Endodermal cell (in vitro differentiated cells): Measurements from ENCODE around the gene MYO5B. TPM values are rescaled to one million over a fixed set of nuclear protein-coding genes. Genes with fewer than 3 reads are reported as not detected.

ENCODE experiments used
- DNase-seq: peaks from one replicate; pipeline ENCODE4 v3.0.0-alpha.2; 2017
- H3K27ac ChIP-seq: 2 replicates; pipeline ENCODE4 v1.5.1; 2013; ENCODE audit warnings: mild to moderate bottlenecking, low read depth, low read length, moderate library complexity
- H3K27me3 ChIP-seq: 2 replicates; pipeline ENCODE4 v1.6.1; 2013; ENCODE audit warnings: mild to moderate bottlenecking, low read length, moderate library complexity; ENCODE audit not compliant: insufficient read depth, control insufficient read depth, poor library complexity, severe bottlenecking
- H3K36me3 ChIP-seq: 2 replicates; pipeline ENCODE4 v1.7.0; 2013; ENCODE audit warnings: mild to moderate bottlenecking, low read length, moderate library complexity; ENCODE audit not compliant: control insufficient read depth, insufficient read depth
- H3K4me1 ChIP-seq: one replicate; pipeline ENCODE4 v1.7.0; 2013; ENCODE audit warnings: low read length; ENCODE audit not compliant: control insufficient read depth, insufficient read depth
- H3K4me3 ChIP-seq: 2 replicates; pipeline ENCODE4 v1.5.1; 2013; ENCODE audit warnings: mild to moderate bottlenecking, low read length, moderate library complexity
- H3K9ac ChIP-seq: 2 replicates; pipeline ENCODE4 v1.6.1; 2013; ENCODE audit warnings: mild to moderate bottlenecking, low read length, moderate library complexity; ENCODE audit not compliant: poor library complexity, severe bottlenecking; ENCODE audit errors: extremely low read depth
- H3K9me3 ChIP-seq: 2 replicates; pipeline ENCODE4 v1.6.1; 2013; ENCODE audit warnings: mild to moderate bottlenecking, low read length, moderate library complexity; ENCODE audit not compliant: control insufficient read depth
- H3K27ac Mint-ChIP-seq: 2 replicates; pipeline ENCODE4 v1.8.0; 2020; ENCODE audit warnings: mixed read lengths
- H3K27me3 Mint-ChIP-seq: 2 replicates; pipeline ENCODE4 v1.8.0; 2021; ENCODE audit warnings: mild to moderate bottlenecking, mixed read lengths; ENCODE audit not compliant: insufficient read depth
- H3K36me3 Mint-ChIP-seq: 2 replicates; pipeline ENCODE4 v1.8.0; 2020; ENCODE audit warnings: low read depth, mixed read lengths
- H3K4me1 Mint-ChIP-seq: 2 replicates; pipeline ENCODE4 v1.8.0; 2020; ENCODE audit warnings: mixed read lengths
- H3K4me3 Mint-ChIP-seq: 2 replicates; pipeline ENCODE4 v1.8.0; 2020; ENCODE audit warnings: mild to moderate bottlenecking, moderate library complexity, mixed read lengths
- H3K9me3 Mint-ChIP-seq: 2 replicates; pipeline ENCODE4 v1.8.0; 2020; ENCODE audit warnings: mild to moderate bottlenecking, mixed read lengths
- CTCF ChIP-seq: fragments of 200-600 bp; sonication (generic); conservative IDR thresholded peaks from 2 replicates; pipeline ENCODE4 v1.5.0; 2021; ENCODE audit warnings: antibody characterized with exemption, mild to moderate bottlenecking
- WGBS, 2 experiments: methylation state at CpG; one replicate each; pipeline versions ENCODE4 v1.1.5 to v1.1.7; 2013; ENCODE audit warnings: missing lambda C conversion rate in 2 of 2, mixed read lengths in 1 of 2; ENCODE audit not compliant: insufficient coverage in 1 of 2, insufficient read length in 1 of 2; 5-methylcytosine and 5-hydroxymethylcytosine counted together
- total RNA-seq, 2 donors: library from RNA; stranded (reverse); fragmentation: NEBNext Ultra II Directional in 1 of 2; extraction: Animal tissue kit (Norgen Biotek cat#: 25700) in 1 of 2; gene quantifications; 2 replicates in 1 of 2; 3 replicates in 1 of 2; pipeline ENCODE4 v1.2.1, GENCODE V29; 2021

Gene MYO5B
- total RNA-seq, 2 donors from 2014 or later: 12.2 to 16.8 TPM

- Histone ChIP-seq H3K9me3 (no peaks in the 10 kb centered on the region), H3K4me3 (no peak overlapping the region), H3K4me1 (no peaks in the 10 kb centered on the region), H3K27ac (no peak overlapping the region), H3K36me3 (no peaks in the 10 kb centered on the region), H3K27me3 (no peaks in the 10 kb centered on the region), H3K9ac (no peak overlapping the region)
- H3K36me3 Mint-ChIP-seq: no peaks in the 10 kb centered on the region
- H3K4me3 Mint-ChIP-seq: no peak overlapping the region
- no peak overlapping the region for H3K27ac Mint-ChIP-seq
- no peaks in the 10 kb centered on the region for H3K4me1 Mint-ChIP-seq
- H3K9me3 Mint-ChIP-seq: peaks cover 4% of the 10 kb centered on the region
- WGBS, 2 experiments: 94 to 96% methylated on average over 3 to 8 of the region's 8 CpGs
- DNase-seq: no peak
- H3K27me3 Mint-ChIP-seq: no peaks in the 10 kb centered on the region
- TF ChIP-seq CTCF: no peak
These were observed 43.0 kb downstream of the MYO5B start for GRCh38 chr18:50151926-50152325.

GRCh38 chr18:50144540-50144939 lies 50.4 kb downstream of the MYO5B start:
- Histone ChIP-seq H3K9me3 (no peaks in the 10 kb centered on the region), H3K4me1 (no peaks in the 10 kb centered on the region), H3K9ac (no peak overlapping the region), H3K27me3 (peaks cover 6% of the 10 kb centered on the region), H3K4me3 (no peak overlapping the region), H3K36me3 (no peaks in the 10 kb centered on the region), H3K27ac (no peak overlapping the region)
- no peak for TF ChIP-seq CTCF
- no peak overlapping the region for H3K27ac Mint-ChIP-seq
- no peak for DNase-seq
- peaks cover 3% of the 10 kb centered on the region for H3K27me3 Mint-ChIP-seq
- no peaks in the 10 kb centered on the region for H3K4me1 Mint-ChIP-seq
- H3K4me3 Mint-ChIP-seq: no peak overlapping the region
- H3K36me3 Mint-ChIP-seq: no peaks in the 10 kb centered on the region
- no peaks in the 10 kb centered on the region for H3K9me3 Mint-ChIP-seq

- peaks cover 3% of the 10 kb centered on the region for H3K27me3 Mint-ChIP-seq
- no peak overlapping the region for H3K27ac Mint-ChIP-seq
- H3K9me3 Mint-ChIP-seq: no peaks in the 10 kb centered on the region
These were observed 51.1 kb downstream of the MYO5B start for GRCh38 chr18:50143886-50144285.

More at GRCh38 chr18:50143886-50144285, 51.1 kb downstream of the MYO5B start:
- H3K36me3 ChIP-seq: no peaks in the 10 kb centered on the region
- Mint-ChIP-seq H3K4me1 (no peaks in the 10 kb centered on the region), H3K4me3 (no peak overlapping the region), H3K36me3 (no peaks in the 10 kb centered on the region)
- no peaks in the 10 kb centered on the region for H3K4me1 ChIP-seq
- no peak for DNase-seq
- TF ChIP-seq CTCF: no peak
- no peak overlapping the region for H3K27ac ChIP-seq
- no peak overlapping the region for H3K9ac ChIP-seq
- WGBS, 2 experiments: 98 to 100% methylated on average over 2 of the region's 2 CpGs
- H3K9me3 ChIP-seq: no peaks in the 10 kb centered on the region
- peaks cover 6% of the 10 kb centered on the region for H3K27me3 ChIP-seq
- no peak overlapping the region for H3K4me3 ChIP-seq
